Measurements from ENCODE around the gene GAS6. TPM values are rescaled to one million over a fixed set of nuclear protein-coding genes. Genes with fewer than 3 reads are reported as not detected.

Gene GAS6
- total RNA-seq, 1 experiment from 2014 or later, result 49.4 TPM

DNA sequence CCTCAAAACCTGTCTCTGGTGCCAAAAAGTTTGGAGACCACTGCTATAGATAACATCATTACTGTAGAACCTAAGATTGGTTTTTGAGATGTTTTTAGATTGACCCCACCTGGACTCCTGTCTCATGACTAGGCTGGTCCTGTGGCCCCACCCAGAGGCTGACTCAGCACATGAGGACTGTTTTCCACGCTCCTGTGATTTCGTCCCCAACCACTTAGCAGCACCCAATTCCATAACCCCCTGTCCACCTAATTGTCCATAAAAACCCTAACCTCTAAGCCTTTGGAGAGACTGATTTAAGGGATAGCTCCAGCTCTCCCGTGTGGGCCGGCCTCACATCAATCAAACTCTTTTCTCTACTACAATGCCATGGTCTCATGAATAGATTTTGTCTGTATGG lies 25.6 kb upstream of the GAS6 start:
- intact Hi-C loops (cut with micrococcal nuclease), result no loop called here
- no peak overlapping the region for H3K9ac ChIP-seq (ENCODE audit: low read length)
- peak; percentile 10; the same call in 1 of the 2 replicates for TF ChIP-seq RAD21 (IDR thresholded peaks at IDR 0.05; ENCODE audit: low read depth)
- no peak for TF ChIP-seq FOSL1 (IDR thresholded peaks at IDR 0.05; ENCODE audit: low read depth)
- ChIA-PET POLR2A (no interaction called here), RAD21 (ENCODE audit: low non-redundant PET in 1 of 2, low total read pairs in 2 of 2, uncharacterized antibody in 2 of 2, unreplicated experiment in 2 of 2) (no interaction called here), CTCF (no interaction called here)
- H3K4me2 ChIP-seq (ENCODE audit: low read length), result no peak overlapping the region
- no peak overlapping the region for H2AFZ ChIP-seq (ENCODE audit: low read depth, low read length, poor library complexity, severe bottlenecking)
- no peak for ATAC-seq
- no TSS peak for BruUV-seq (replicated peaks)
- no peaks in the 10 kb centered on the region for H3K4me1 ChIP-seq (ENCODE audit: control insufficient read depth in 1 of 2, insufficient read depth in 2 of 2, low read length in 2 of 2)
- no peaks in the 10 kb centered on the region for H3K27me3 ChIP-seq (ENCODE audit: insufficient read depth, low read length)
- H3K36me3 ChIP-seq (ENCODE audit: control insufficient read depth in 1 of 2, insufficient read depth in 2 of 2, low read length in 2 of 2), result no peaks in the 10 kb centered on the region
- no peaks in the 10 kb centered on the region for H3K79me2 ChIP-seq (ENCODE audit: insufficient read depth, low read length)
- no peak overlapping the region for H3K4me3 ChIP-seq (replicated peaks in 1 of 2; ENCODE audit: low read depth in 1 of 2, low read length in 2 of 2)
- H3K9me2 ChIP-seq (ENCODE audit: insufficient read depth), result no peaks in the 10 kb centered on the region
- 0 out of 4 replicates have a peak, but pooled peaks cover 0 to 3% of the 10 kb centered on the region in 2 experiments for H3K9me3 ChIP-seq (ENCODE audit: control insufficient read depth in 1 of 2, insufficient read depth in 1 of 2, low read depth in 1 of 2, low read length in 2 of 2)
- H3K27ac ChIP-seq (ENCODE audit: low read depth, low read length), result no peak overlapping the region
- no peak for DNase-seq (ENCODE audit: low read depth, low spot score)
- H4K20me1 ChIP-seq (ENCODE audit: insufficient read depth), result no peaks in the 10 kb centered on the region

GRCh38 chr13:113888701-113889330 lies 24.9 kb upstream of the GAS6 start:
- ChIA-PET CTCF (no interaction called here), POLR2A (no interaction called here), RAD21 (ENCODE audit: low non-redundant PET in 1 of 2, low total read pairs in 2 of 2, uncharacterized antibody in 2 of 2, unreplicated experiment in 2 of 2) (no interaction called here)
- H3K27me3 ChIP-seq (ENCODE audit: insufficient read depth, low read length), result no peaks in the 10 kb centered on the region
- no peak overlapping the region for H3K27ac ChIP-seq (ENCODE audit: low read depth, low read length)
- no peaks in the 10 kb centered on the region for H3K79me2 ChIP-seq (ENCODE audit: insufficient read depth, low read length)
- H2AFZ ChIP-seq (ENCODE audit: low read depth, low read length, poor library complexity, severe bottlenecking), result no peak overlapping the region
- H4K20me1 ChIP-seq (ENCODE audit: insufficient read depth), result no peaks in the 10 kb centered on the region
- 0 out of 4 replicates have a peak, but pooled peaks cover 0 to 3% of the 10 kb centered on the region in 2 experiments for H3K9me3 ChIP-seq (ENCODE audit: control insufficient read depth in 1 of 2, insufficient read depth in 1 of 2, low read depth in 1 of 2, low read length in 2 of 2)
- BruUV-seq (replicated peaks), result no TSS peak
- no peaks in the 10 kb centered on the region for H3K36me3 ChIP-seq (ENCODE audit: control insufficient read depth in 1 of 2, insufficient read depth in 2 of 2, low read length in 2 of 2)
- no peaks in the 10 kb centered on the region for H3K4me1 ChIP-seq (ENCODE audit: control insufficient read depth in 1 of 2, insufficient read depth in 2 of 2, low read length in 2 of 2)
- DNase-seq (ENCODE audit: low read depth, low spot score) (no peak), ATAC-seq (no peak)
- no peak overlapping the region for H3K4me2 ChIP-seq (ENCODE audit: low read length)
- H3K9ac ChIP-seq (ENCODE audit: low read length), result no peak overlapping the region
- intact Hi-C loops (cut with micrococcal nuclease), result no loop called here
- TF ChIP-seq POLR2AphosphoS5 (IDR thresholded peaks at IDR 0.05; ENCODE audit: low read depth, low read length), result no peak
- no peak for TF ChIP-seq ZNF274 (IDR thresholded peaks at IDR 0.05; ENCODE audit: low read depth, low read length)
- TF ChIP-seq POLR2A (IDR thresholded peaks at IDR 0.05; ENCODE audit: borderline replicate concordance, extremely low read depth, insufficient read depth, insufficient read length), result no peak
- no peak for TF ChIP-seq EZH2 (IDR thresholded peaks at IDR 0.05)
- TF ChIP-seq EGR1 (IDR thresholded peaks at IDR 0.05; ENCODE audit: low read depth), result no peak
- TF ChIP-seq FOSL1 (IDR thresholded peaks at IDR 0.05; ENCODE audit: low read depth), result no peak
- TF ChIP-seq CBX3 (IDR thresholded peaks at IDR 0.05; ENCODE audit: low read depth), result no peak
- TF ChIP-seq RAD21 (IDR thresholded peaks at IDR 0.05; ENCODE audit: low read depth), result no peak
- H3K9me2 ChIP-seq (ENCODE audit: insufficient read depth), result no peaks in the 10 kb centered on the region
- H3K4me3 ChIP-seq (replicated peaks in 1 of 2; ENCODE audit: low read depth in 1 of 2, low read length in 2 of 2), result no peak overlapping the region

All from HCT116 (cell line).